Keratinocyte (primary cell): ENCODE data around the gene SHKBP1. TPM values are rescaled to one million over a fixed set of nuclear protein-coding genes. Genes with fewer than 3 reads are reported as not detected.
"Not testable (repeated sequence)": the region's sequence is repeated elsewhere in the genome, so short reads cannot be mapped to it uniquely, and the experiment has no call there.

Experiments used
- DNase-seq: peaks from one replicate; pipeline ENCODE4 v3.0.0-alpha.2; 2011; ENCODE audit warnings: low read depth, missing footprints, low spot score
- FAIRE-seq: peaks from 2 replicates; lab custom pipeline; 2011; peaks lifted over from hg19 to GRCh38; lab: Jason Lieb, UNC
- H2AFZ ChIP-seq: 2 replicates; pipeline ENCODE4 v1.6.0; 2012; ENCODE audit warnings: low read length, control low read depth, inconsistent platforms; ENCODE audit not compliant: control insufficient read depth
- H3K27ac ChIP-seq: 2 replicates; pipeline ENCODE4 v1.5.1; 2011; ENCODE audit warnings: low read length; ENCODE audit not compliant: control insufficient read depth, insufficient read depth
- H3K27me3 ChIP-seq: 3 replicates; pipeline ENCODE4 v1.6.0; 2011; ENCODE audit warnings: low read length; ENCODE audit not compliant: control insufficient read depth, insufficient read depth; ENCODE audit errors: extremely low read depth
- H3K36me3 ChIP-seq, 2 experiments: 2 replicates in 1 of 2; 3 replicates in 1 of 2; pipeline ENCODE4 v1.5.1; 2011; ENCODE audit warnings: low read length in 2 of 2, mild to moderate bottlenecking in 1 of 2; ENCODE audit not compliant: control insufficient read depth in 2 of 2, insufficient read depth in 2 of 2; ENCODE audit errors: extremely low read depth in 1 of 2
- H3K4me1 ChIP-seq: 3 replicates; pipeline ENCODE4 v1.5.1; 2011; ENCODE audit warnings: low read length; ENCODE audit not compliant: control insufficient read depth, insufficient read depth; ENCODE audit errors: extremely low read depth
- H3K4me2 ChIP-seq: 3 replicates; pipeline ENCODE4 v1.6.0; 2011; ENCODE audit warnings: low read depth, low read length; ENCODE audit not compliant: control insufficient read depth, insufficient read depth; ENCODE audit errors: extremely low read depth
- H3K4me3 ChIP-seq, 3 experiments: fragments of 200-600 bp in 1 of 3; sonication (generic) in 1 of 3; 2 replicates in 2 of 3; 3 replicates in 1 of 3; pipeline ENCODE4 v1.5.1; 2011 to 2016; ENCODE audit warnings: low read length in 3 of 3, mild to moderate bottlenecking in 3 of 3, control low read depth in 2 of 3, inconsistent platforms in 1 of 3, low read depth in 1 of 3, mixed read lengths in 1 of 3, mixed run types in 1 of 3, moderate library complexity in 1 of 3; ENCODE audit not compliant: control insufficient read depth in 2 of 3, insufficient read depth in 2 of 3; ENCODE audit errors: extremely low read depth in 1 of 3
- H3K79me2 ChIP-seq: 2 replicates; pipeline ENCODE4 v1.6.0; 2012; ENCODE audit warnings: low read length; ENCODE audit not compliant: control insufficient read depth, insufficient read depth
- H3K9ac ChIP-seq: 3 replicates; pipeline ENCODE4 v1.6.0; 2011; ENCODE audit warnings: low read length; ENCODE audit not compliant: control insufficient read depth, insufficient read depth; ENCODE audit errors: extremely low read depth
- H3K9me1 ChIP-seq: 3 replicates; pipeline ENCODE4 v1.6.0; 2011; ENCODE audit warnings: low read length; ENCODE audit not compliant: control insufficient read depth, insufficient read depth; ENCODE audit errors: extremely low read depth
- H3K9me3 ChIP-seq: 2 replicates; pipeline ENCODE4 v1.5.1; 2012; ENCODE audit warnings: low read depth, low read length; ENCODE audit not compliant: control insufficient read depth
- H4K20me1 ChIP-seq: 3 replicates; pipeline ENCODE4 v1.6.0; 2011; ENCODE audit warnings: low read length; ENCODE audit not compliant: control insufficient read depth, insufficient read depth; ENCODE audit errors: extremely low read depth
- EZH2 ChIP-seq: IDR thresholded peaks from one replicate; pipeline ENCODE4 v1.6.1; 2012; ENCODE audit warnings: inconsistent platforms, mild to moderate bottlenecking, low read length, moderate library complexity
- dilution Hi-C: fragments of 300-500 bp; cut with MboI; formaldehyde crosslinking; loops from one replicate; pipeline ENCODE4 v1.7.0; 2020; ENCODE audit warnings: low sequenced_read_pairs; ENCODE audit not compliant: extremely low pct_ligation_motif_present
- polyA plus RNA-seq, 5 experiments: library from polyadenylated mRNA; depleted of rRNA in 3 of 5; stranded (reverse) in 3 of 5; stranded (forward) in 1 of 5; unstranded in 1 of 5; fragments of >200 nt; gene quantifications; 1 replicate in 1 of 5; 2 replicates in 3 of 5; 3 replicates in 1 of 5; pipeline versions ENCODE4 v1.2.1 to v1.2.3, GENCODE V29; 2011 to 2012; ENCODE audit warnings: missing spikeins in 2 of 5, low read depth in 1 of 5, low replicate concordance in 1 of 5
- TF ChIP-seq, protein P1 (sequence below), 3 experiments: IDR thresholded peaks in 1 of 3; conservative IDR thresholded peaks in 1 of 3; optimal IDR thresholded peaks in 1 of 3; 2 replicates in 2 of 3; 3 replicates in 1 of 3; pipeline versions ENCODE3 to v1.5.1; 2011; ENCODE audit warnings: low read length in 3 of 3, mild to moderate bottlenecking in 3 of 3, moderate library complexity in 2 of 3, control low read depth in 1 of 3, inconsistent platforms in 1 of 3; ENCODE audit not compliant: insufficient read depth in 2 of 3; ENCODE audit errors: extremely low read depth in 1 of 3

SHKBP1 gene
- polyA plus RNA-seq, 1 donor (not counting 4 experiments of a cell fraction or from before 2014, with no cell fraction given), result 20.2 TPM

DNA sequence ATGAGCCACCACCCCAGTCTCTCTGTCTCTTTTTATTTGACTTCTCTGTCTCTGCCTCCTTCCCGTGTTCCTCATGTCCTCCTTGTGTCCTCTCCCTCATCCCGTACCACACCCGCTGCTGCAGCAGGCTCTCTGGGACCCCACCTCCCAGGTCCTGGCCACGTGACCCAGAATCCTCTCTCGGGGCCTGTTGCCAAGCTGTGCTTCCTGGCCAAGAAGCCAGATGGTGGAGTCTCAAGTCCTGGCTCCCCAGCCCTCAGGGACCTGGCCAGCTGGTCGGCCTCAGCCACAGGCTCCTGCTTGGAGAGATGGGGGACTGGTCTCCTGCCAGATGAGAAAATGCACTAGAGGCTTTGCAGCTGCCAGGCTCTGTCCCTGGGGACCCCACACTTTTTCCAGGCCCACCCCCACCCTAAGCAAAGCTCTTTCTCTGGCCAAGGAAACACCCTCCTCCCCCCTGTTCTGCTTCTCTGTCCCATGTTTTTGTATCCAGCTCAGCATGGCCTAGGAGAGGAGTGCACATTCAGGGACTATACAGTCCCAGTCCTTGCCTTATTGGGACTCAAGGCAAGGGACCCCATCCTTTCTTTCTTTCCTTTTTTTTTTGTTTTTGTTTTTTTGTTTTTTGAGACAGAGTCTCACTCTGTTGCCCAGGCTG lies 34.3 kb upstream of the SHKBP1 start:
- Histone ChIP-seq H3K27ac (no peak overlapping the region), H3K9ac (no peak overlapping the region), H3K36me3 (no peaks in the 10 kb centered on the region), H3K79me2 (no peaks in the 10 kb centered on the region), H3K4me1 (no peaks in the 10 kb centered on the region), H3K4me2 (no peak overlapping the region), H2AFZ (no peak overlapping the region), H3K27me3 (no peaks in the 10 kb centered on the region), H3K4me3 (no peak overlapping the region), H3K9me1 (no peaks in the 10 kb centered on the region), H3K9me3 (no peaks in the 10 kb centered on the region), H4K20me1 (no peaks in the 10 kb centered on the region)
- no peak for TF ChIP-seq EZH2
- TF ChIP-seq, protein P1, sequence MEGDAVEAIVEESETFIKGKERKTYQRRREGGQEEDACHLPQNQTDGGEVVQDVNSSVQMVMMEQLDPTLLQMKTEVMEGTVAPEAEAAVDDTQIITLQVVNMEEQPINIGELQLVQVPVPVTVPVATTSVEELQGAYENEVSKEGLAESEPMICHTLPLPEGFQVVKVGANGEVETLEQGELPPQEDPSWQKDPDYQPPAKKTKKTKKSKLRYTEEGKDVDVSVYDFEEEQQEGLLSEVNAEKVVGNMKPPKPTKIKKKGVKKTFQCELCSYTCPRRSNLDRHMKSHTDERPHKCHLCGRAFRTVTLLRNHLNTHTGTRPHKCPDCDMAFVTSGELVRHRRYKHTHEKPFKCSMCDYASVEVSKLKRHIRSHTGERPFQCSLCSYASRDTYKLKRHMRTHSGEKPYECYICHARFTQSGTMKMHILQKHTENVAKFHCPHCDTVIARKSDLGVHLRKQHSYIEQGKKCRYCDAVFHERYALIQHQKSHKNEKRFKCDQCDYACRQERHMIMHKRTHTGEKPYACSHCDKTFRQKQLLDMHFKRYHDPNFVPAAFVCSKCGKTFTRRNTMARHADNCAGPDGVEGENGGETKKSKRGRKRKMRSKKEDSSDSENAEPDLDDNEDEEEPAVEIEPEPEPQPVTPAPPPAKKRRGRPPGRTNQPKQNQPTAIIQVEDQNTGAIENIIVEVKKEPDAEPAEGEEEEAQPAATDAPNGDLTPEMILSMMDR (optimal IDR thresholded peaks at IDR 0.05 in 1 of 3, IDR thresholded peaks at IDR 0.05 in 1 of 3, conservative IDR thresholded peaks at IDR 0.05 in 1 of 3; ENCODE audit: extremely low read depth in 1 of 3, insufficient read depth in 2 of 3, low read length in 3 of 3), result no peak
- dilution Hi-C loops, result no loop called here
- DNase-seq (no peak), FAIRE-seq (no peak)

DNA sequence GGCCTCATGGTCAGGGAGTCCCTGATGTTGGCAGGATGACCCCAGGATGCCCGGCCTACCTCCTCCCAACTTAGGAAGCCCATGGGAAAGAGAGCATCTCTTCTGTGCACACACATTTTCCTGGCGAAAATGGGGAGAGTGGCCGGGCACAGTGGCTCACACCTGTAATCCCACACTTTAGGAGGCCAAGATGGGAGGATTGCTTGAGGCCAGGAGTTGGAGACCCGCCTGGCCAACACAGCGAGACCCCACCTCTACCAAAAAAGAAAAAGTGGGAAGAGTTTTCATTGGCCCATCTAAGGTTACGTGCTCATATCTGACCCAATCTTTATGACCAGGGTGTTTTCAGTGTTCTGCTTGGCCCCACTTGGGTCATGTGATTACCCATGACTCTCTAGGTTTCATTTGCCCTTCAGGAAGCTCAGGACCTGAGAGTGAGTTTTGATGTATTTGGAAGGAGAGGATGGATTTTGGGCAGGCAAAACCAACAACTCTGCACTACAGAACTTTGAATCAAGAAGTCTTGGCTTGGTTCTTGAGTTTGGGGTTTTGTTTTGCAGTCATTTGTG lies 33.6 kb upstream of the SHKBP1 start:
- FAIRE-seq, result no peak
- Histone ChIP-seq H3K27ac (no peak overlapping the region), H2AFZ (no peak overlapping the region), H3K4me1 (no peaks in the 10 kb centered on the region), H3K9me3 (no peaks in the 10 kb centered on the region), H3K4me3 (no peak overlapping the region), H3K9ac (no peak overlapping the region), H3K79me2 (no peaks in the 10 kb centered on the region), H3K4me2 (no peak overlapping the region), H4K20me1 (no peaks in the 10 kb centered on the region), H3K36me3 (no peaks in the 10 kb centered on the region), H3K9me1 (no peaks in the 10 kb centered on the region), H3K27me3 (no peaks in the 10 kb centered on the region)
- TF ChIP-seq, protein P1 (optimal IDR thresholded peaks at IDR 0.05 in 1 of 3, IDR thresholded peaks at IDR 0.05 in 1 of 3, conservative IDR thresholded peaks at IDR 0.05 in 1 of 3; ENCODE audit: extremely low read depth in 1 of 3, insufficient read depth in 2 of 3, low read length in 3 of 3), result no peak
- TF ChIP-seq EZH2, result no peak
- DNase-seq, result no peak
- dilution Hi-C loops, result no loop called here

DNA sequence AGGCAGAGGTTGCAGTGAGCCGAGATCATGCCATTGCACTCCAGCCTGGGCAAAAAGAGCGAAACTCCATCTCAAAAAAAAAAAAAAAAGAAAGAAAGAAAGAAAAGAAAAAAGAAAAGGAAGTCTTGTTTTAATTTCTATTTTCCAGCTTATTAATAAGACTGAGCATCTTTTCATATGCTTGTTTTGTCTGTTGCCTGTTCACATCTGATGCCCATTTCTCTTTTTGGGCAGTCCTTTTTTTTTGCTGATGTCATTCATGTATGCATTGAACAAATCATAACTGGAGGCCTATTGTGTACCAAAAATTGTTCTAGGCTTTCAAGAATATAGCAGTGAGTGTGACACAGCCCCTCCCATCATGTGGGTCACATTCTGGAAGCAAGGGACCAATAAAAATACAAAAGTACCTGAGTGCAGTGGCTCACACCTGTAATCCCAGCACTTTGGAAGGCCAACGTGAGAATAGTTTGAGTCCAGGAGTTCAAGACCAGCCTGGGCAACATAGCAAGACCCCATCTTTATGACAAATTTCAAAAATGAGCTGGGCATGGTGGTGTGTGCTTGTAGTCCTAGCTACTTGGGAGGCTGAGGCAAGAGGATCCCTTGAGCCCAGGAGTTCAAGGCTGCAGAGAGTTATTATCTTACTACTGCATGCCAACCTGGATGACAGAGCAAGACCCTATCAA lies 30.4 kb upstream of the SHKBP1 start:
- H4K20me1 ChIP-seq, H3K4me2 ChIP-seq, H2AFZ ChIP-seq, H3K36me3 ChIP-seq, H3K27ac ChIP-seq, H3K79me2 ChIP-seq, DNase-seq, H3K27me3 ChIP-seq, H3K9me1 ChIP-seq, dilution Hi-C loops, H3K4me3 ChIP-seq, H3K4me1 ChIP-seq, FAIRE-seq, H3K9me3 ChIP-seq, H3K9ac ChIP-seq: not testable (repeated sequence)
